Panc1 (cell line): Measurements from ENCODE around the gene FARP1. TPM values are rescaled to one million over a fixed set of nuclear protein-coding genes. Genes with fewer than 3 reads are reported as not detected.

Experiments used
- ATAC-seq: fragments of 200-7000 bp; cut with Tn5 transposase; 2 replicates; pipeline ENCODE4 v1.9.1; 2020; ENCODE audit warnings: mild to moderate bottlenecking, moderate library complexity
- BruUV-seq: library from RNA; stranded (reverse); fragments of 400-500 nt; replicated peaks from 2 replicates; lab custom pipeline; 2021; lab: Mats Ljungman, UMichigan
- CTCF ChIA-PET: fragments of 300-600 bp; sonication (Branson Sonifier 250); formaldehyde crosslinking; loops from one replicate; lab custom pipeline; 2022; ENCODE audit warnings: antibody characterized with exemption; lab: Charles Lee
- POLR2A ChIA-PET: fragments of 300-600 bp; sonication (Branson Sonifier 250); formaldehyde crosslinking; loops from one replicate; lab custom pipeline; 2022; ENCODE audit warnings: antibody characterized with exemption; lab: Charles Lee
- DNase-seq: peaks from one replicate; pipeline ENCODE4 v3.0.0-alpha.2; 2010; ENCODE audit warnings: low read depth, low spot score
- H3K27ac ChIP-seq: 2 replicates; pipeline ENCODE4 v1.5.1; 2011; ENCODE audit warnings: mild to moderate bottlenecking, low read length, inconsistent platforms
- H3K27me3 ChIP-seq: fragments of 200-500 bp; sonication (Bioruptor generic); 2 replicates; pipeline ENCODE4 v1.6.0; 2014; ENCODE audit warnings: low read length, inconsistent platforms; ENCODE audit not compliant: control insufficient read depth, insufficient read depth
- H3K36me3 ChIP-seq: fragments of 200-500 bp; sonication (Bioruptor generic); 2 replicates; pipeline ENCODE4 v1.5.1; 2014; ENCODE audit warnings: inconsistent platforms, mild to moderate bottlenecking, low read length, moderate library complexity; ENCODE audit not compliant: control insufficient read depth, insufficient read depth
- H3K4me1 ChIP-seq: 2 replicates; pipeline ENCODE4 v1.5.1; 2011; ENCODE audit warnings: inconsistent platforms, mild to moderate bottlenecking, low read length, moderate library complexity; ENCODE audit not compliant: control insufficient read depth, insufficient read depth
- H3K4me3 ChIP-seq, 2 experiments: 2 replicates each; pipeline ENCODE4 v1.5.1; 2011 to 2012; ENCODE audit warnings: low read depth in 2 of 2, low read length in 2 of 2, mild to moderate bottlenecking in 2 of 2, inconsistent platforms in 1 of 2, moderate library complexity in 1 of 2
- H3K9me3 ChIP-seq: fragments of 200-500 bp; sonication (Bioruptor generic); 2 replicates; pipeline ENCODE4 v1.5.1; 2014; ENCODE audit warnings: low read depth, mild to moderate bottlenecking, inconsistent platforms, low read length, moderate library complexity; ENCODE audit not compliant: control insufficient read depth, insufficient read depth
- POLR2AphosphoS5 ChIP-seq: IDR thresholded peaks from 2 replicates; pipeline ENCODE4 v1.6.1; 2012; ENCODE audit warnings: mild to moderate bottlenecking, low read depth, low read length, moderate library complexity
- SIN3A ChIP-seq: IDR thresholded peaks from 2 replicates; pipeline ENCODE4 v1.6.1; 2012; ENCODE audit warnings: low read depth, mild to moderate bottlenecking, low read length, moderate library complexity, borderline replicate concordance; ENCODE audit not compliant: insufficient read depth
- TCF7L2 ChIP-seq: IDR thresholded peaks from 2 replicates; pipeline ENCODE4 v1.6.1; 2011; ENCODE audit warnings: mild to moderate bottlenecking, low read depth, low read length, inconsistent platforms
- in situ Hi-C: cut with HindIII; loops from 2 replicates; pipeline ENCODE4 v1.10.0; 2016; ENCODE audit warnings: low sequenced_read_pairs, low pct_unique_long_range_greater_than_20kb
- intact Hi-C: fragments of 100-400 bp; cut with micrococcal nuclease; formaldehyde crosslinking; loops from one replicate; pipeline ENCODE4 v1.10.0; 2022; ENCODE audit not compliant: unreplicated experiment
- total RNA-seq: library from RNA; stranded (reverse); gene quantifications from one replicate; pipeline ENCODE4 v1.2.1, GENCODE V29; 2021; ENCODE audit not compliant: unreplicated experiment
- TF ChIP-seq, protein P1 (sequence below): fragments of 450-650 bp; IDR thresholded peaks from 2 replicates; pipeline ENCODE4 v1.5.1; 2017; ENCODE audit warnings: mild to moderate bottlenecking
- TF ChIP-seq, protein P2 (sequence below), 2 experiments: IDR thresholded peaks; 2 replicates each; pipeline ENCODE4 v1.6.1; 2011 to 2012; ENCODE audit warnings: low read depth in 2 of 2, control low read depth in 1 of 2, low read length in 1 of 2, mild to moderate bottlenecking in 1 of 2, moderate library complexity in 1 of 2; ENCODE audit not compliant: insufficient read depth in 1 of 2

FARP1 gene
- total RNA-seq, 1 experiment from 2014 or later: 61.9 TPM

DNA sequence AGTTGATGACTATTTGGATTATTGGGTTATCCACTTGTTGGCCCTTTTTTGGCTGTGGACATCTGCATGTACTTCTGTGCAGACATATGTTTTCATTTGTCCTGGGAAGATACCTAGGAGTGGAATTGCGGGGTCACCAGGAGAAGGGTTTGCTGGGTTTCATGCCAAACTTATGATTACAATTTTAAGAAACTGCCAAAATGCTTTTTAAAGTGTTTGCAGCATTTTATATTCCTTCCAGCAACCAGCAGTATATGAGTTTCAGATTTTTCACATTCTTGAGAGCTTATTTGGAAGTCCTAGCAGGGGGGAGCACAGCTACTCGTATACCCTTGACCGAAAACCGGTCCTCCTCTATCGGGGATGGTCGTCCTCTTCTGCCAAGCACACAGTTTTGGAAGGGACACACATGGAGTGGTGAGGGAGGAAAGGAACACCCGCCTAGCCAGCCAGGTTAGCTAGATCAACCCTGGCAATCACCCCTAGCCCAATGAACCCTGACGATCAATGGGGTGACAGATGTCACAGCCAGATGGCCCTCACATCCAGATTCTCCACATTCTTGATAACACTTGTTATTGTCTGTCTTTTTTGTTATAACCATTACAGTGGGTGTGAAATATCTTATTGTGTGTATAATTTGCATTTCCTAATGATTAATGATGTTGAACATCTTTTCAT, 60.9 kb downstream of the FARP1 start:
- in situ Hi-C loops (no loop called here), intact Hi-C loops (no loop called here)
- no peaks in the 10 kb centered on the region; the same call in 1 of the 2 replicates for H3K4me1 ChIP-seq
- no TSS peak for BruUV-seq
- ChIA-PET POLR2A (no interaction called here), CTCF (no interaction called here)
- no peak overlapping the region for H3K27ac ChIP-seq
- no peaks in the 10 kb centered on the region for H3K27me3 ChIP-seq
- H3K4me3 ChIP-seq: no peak overlapping the region
- DNase-seq (no peak), ATAC-seq (no peak)
- H3K36me3 ChIP-seq: no peaks in the 10 kb centered on the region
- no peak for TF ChIP-seq POLR2AphosphoS5
- TF ChIP-seq, protein P1, sequence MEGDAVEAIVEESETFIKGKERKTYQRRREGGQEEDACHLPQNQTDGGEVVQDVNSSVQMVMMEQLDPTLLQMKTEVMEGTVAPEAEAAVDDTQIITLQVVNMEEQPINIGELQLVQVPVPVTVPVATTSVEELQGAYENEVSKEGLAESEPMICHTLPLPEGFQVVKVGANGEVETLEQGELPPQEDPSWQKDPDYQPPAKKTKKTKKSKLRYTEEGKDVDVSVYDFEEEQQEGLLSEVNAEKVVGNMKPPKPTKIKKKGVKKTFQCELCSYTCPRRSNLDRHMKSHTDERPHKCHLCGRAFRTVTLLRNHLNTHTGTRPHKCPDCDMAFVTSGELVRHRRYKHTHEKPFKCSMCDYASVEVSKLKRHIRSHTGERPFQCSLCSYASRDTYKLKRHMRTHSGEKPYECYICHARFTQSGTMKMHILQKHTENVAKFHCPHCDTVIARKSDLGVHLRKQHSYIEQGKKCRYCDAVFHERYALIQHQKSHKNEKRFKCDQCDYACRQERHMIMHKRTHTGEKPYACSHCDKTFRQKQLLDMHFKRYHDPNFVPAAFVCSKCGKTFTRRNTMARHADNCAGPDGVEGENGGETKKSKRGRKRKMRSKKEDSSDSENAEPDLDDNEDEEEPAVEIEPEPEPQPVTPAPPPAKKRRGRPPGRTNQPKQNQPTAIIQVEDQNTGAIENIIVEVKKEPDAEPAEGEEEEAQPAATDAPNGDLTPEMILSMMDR: no peak
- no peak for TF ChIP-seq SIN3A
- TF ChIP-seq, protein P2, sequence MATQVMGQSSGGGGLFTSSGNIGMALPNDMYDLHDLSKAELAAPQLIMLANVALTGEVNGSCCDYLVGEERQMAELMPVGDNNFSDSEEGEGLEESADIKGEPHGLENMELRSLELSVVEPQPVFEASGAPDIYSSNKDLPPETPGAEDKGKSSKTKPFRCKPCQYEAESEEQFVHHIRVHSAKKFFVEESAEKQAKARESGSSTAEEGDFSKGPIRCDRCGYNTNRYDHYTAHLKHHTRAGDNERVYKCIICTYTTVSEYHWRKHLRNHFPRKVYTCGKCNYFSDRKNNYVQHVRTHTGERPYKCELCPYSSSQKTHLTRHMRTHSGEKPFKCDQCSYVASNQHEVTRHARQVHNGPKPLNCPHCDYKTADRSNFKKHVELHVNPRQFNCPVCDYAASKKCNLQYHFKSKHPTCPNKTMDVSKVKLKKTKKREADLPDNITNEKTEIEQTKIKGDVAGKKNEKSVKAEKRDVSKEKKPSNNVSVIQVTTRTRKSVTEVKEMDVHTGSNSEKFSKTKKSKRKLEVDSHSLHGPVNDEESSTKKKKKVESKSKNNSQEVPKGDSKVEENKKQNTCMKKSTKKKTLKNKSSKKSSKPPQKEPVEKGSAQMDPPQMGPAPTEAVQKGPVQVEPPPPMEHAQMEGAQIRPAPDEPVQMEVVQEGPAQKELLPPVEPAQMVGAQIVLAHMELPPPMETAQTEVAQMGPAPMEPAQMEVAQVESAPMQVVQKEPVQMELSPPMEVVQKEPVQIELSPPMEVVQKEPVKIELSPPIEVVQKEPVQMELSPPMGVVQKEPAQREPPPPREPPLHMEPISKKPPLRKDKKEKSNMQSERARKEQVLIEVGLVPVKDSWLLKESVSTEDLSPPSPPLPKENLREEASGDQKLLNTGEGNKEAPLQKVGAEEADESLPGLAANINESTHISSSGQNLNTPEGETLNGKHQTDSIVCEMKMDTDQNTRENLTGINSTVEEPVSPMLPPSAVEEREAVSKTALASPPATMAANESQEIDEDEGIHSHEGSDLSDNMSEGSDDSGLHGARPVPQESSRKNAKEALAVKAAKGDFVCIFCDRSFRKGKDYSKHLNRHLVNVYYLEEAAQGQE (IDR thresholded peaks at IDR 0.05; ENCODE audit: insufficient read depth in 1 of 2, low read depth in 2 of 2, low read length in 1 of 2): no peak
- TF ChIP-seq TCF7L2: no peak
- no peaks in the 10 kb centered on the region for H3K9me3 ChIP-seq

DNA sequence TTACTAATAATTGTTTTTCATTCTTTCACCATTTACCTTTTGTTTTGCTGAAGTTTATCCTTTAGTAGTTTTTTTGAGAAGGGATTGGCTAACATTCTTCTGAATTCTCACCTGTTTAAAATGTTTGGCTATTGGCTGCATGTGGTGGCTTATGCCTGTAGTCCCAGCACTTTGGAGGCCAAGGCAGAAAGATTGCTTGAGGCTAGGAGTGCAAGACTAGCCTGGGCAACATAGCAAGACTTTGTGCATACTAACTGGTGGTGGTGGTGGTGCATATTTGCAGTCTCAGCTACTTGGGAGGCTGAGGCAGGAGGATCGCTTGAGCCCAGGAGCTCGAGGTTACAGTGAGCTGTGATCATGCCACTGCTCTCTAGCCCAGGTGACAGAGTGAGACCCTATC, 61.7 kb downstream of the FARP1 start:
- no peak overlapping the region for H3K27ac ChIP-seq
- ATAC-seq: no peak
- H3K4me1 ChIP-seq: no peaks in the 10 kb centered on the region; the same call in 1 of the 2 replicates
- no peaks in the 10 kb centered on the region for H3K36me3 ChIP-seq
- no peak for DNase-seq
- intact Hi-C loops (no loop called here), in situ Hi-C loops (no loop called here)
- H3K4me3 ChIP-seq: no peak overlapping the region
- BruUV-seq: no TSS peak
- H3K27me3 ChIP-seq: no peaks in the 10 kb centered on the region
- TF ChIP-seq POLR2AphosphoS5 (no peak), SIN3A (no peak), TCF7L2 (no peak)
- TF ChIP-seq, protein P2 (IDR thresholded peaks at IDR 0.05; ENCODE audit: insufficient read depth in 1 of 2, low read depth in 2 of 2, low read length in 1 of 2): no peak
- TF ChIP-seq, protein P1: no peak
- ChIA-PET CTCF (no interaction called here), POLR2A (interaction anchor here (0.7 kb wide), 1 partner anchor 578 kb away, joined by 4 read pairs; no protein-coding TSS in a partner anchor)
- H3K9me3 ChIP-seq: no peaks in the 10 kb centered on the region
